Measurements from ENCODE around the gene YAP1.

DNA sequence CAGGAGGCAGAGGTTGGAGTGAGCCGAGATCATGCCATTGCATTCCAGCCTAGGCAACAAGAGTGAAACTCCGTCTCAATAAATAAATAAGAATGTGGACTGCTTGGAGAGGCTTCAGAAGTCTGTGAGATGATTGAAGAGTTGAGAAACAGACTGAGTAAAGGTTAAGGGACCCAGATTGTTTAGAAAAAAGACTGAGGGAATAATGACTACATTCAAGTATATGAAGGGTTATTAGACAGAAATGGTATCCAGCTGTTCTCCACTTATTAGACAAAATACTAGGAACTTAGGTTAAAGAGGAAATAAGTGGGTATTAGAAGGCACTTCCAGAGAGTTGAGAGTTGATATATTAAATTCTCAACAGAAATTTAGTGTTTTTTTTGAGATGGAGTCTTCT lies 10.5 kb upstream of the YAP1 start:
- no peak for TF ChIP-seq POLR2A (IDR thresholded peaks at IDR 0.05)
- TF ChIP-seq, protein P1, sequence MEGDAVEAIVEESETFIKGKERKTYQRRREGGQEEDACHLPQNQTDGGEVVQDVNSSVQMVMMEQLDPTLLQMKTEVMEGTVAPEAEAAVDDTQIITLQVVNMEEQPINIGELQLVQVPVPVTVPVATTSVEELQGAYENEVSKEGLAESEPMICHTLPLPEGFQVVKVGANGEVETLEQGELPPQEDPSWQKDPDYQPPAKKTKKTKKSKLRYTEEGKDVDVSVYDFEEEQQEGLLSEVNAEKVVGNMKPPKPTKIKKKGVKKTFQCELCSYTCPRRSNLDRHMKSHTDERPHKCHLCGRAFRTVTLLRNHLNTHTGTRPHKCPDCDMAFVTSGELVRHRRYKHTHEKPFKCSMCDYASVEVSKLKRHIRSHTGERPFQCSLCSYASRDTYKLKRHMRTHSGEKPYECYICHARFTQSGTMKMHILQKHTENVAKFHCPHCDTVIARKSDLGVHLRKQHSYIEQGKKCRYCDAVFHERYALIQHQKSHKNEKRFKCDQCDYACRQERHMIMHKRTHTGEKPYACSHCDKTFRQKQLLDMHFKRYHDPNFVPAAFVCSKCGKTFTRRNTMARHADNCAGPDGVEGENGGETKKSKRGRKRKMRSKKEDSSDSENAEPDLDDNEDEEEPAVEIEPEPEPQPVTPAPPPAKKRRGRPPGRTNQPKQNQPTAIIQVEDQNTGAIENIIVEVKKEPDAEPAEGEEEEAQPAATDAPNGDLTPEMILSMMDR (IDR thresholded peaks at IDR 0.05) = no peak
